ENCODE results near the gene CLN3.
"Not testable (repeated sequence)": the region's sequence is repeated elsewhere in the genome, so short reads cannot be mapped to it uniquely, and the experiment has no call there.

Gene CLN3

DNA sequence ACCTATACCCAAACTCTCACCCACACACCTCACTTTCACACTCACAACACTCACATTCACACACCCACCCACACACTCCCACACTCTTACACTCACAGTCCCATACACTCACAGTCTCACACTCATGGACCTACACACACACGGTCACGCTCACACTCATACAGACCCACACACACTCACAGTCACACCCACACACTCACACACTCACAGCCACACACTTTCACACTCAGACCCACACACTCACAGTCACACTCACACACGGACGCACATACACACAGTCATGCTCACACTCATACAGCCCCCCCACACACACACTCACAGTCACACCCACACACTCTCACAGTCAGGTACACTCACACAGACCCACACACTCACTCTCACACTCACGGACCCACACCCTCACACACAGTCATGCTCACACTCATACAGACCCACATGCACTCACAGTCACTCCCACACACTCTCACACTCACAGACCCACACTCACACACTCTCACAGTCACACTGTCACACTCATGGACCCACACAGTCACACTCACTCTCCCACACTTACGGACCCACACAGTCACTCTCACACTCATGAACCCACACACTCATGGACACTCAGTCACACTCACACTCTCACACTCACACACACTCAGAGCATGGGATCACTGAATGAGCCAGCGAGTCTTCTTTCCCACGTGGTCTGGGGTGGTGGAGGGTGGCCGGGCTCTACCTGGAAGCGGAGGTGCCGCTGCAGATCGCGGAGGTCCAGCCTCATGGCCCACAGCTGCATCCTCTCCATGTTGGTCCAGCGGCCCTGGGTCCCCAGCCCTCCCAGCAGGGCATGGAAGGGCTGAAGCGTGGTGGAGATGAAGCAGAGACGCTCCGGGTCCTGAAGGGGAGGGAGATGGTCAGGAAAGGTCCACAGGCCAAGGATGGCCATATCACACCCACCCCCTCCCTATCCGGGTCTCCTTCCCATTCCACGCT, 9.7 kb upstream of the CLN3 start:
- Histone ChIP-seq H3K4me1 (ENCODE audit: control insufficient read depth, low read length) (0 out of 2 replicates have a peak, but pooled peaks cover under 1% of the 10 kb centered on the region), H3F3A (ENCODE audit: control insufficient read depth, insufficient read depth) (no peaks in the 10 kb centered on the region)
- TF ChIP-seq, protein P1, sequence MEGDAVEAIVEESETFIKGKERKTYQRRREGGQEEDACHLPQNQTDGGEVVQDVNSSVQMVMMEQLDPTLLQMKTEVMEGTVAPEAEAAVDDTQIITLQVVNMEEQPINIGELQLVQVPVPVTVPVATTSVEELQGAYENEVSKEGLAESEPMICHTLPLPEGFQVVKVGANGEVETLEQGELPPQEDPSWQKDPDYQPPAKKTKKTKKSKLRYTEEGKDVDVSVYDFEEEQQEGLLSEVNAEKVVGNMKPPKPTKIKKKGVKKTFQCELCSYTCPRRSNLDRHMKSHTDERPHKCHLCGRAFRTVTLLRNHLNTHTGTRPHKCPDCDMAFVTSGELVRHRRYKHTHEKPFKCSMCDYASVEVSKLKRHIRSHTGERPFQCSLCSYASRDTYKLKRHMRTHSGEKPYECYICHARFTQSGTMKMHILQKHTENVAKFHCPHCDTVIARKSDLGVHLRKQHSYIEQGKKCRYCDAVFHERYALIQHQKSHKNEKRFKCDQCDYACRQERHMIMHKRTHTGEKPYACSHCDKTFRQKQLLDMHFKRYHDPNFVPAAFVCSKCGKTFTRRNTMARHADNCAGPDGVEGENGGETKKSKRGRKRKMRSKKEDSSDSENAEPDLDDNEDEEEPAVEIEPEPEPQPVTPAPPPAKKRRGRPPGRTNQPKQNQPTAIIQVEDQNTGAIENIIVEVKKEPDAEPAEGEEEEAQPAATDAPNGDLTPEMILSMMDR (IDR thresholded peaks at IDR 0.05; ENCODE audit: low read depth, low read length, poor library complexity, severe bottlenecking): no peak
- TF ChIP-seq EZH2phosphoT487 (IDR thresholded peaks at IDR 0.05; ENCODE audit: borderline replicate concordance, low read length): no peak

DNA sequence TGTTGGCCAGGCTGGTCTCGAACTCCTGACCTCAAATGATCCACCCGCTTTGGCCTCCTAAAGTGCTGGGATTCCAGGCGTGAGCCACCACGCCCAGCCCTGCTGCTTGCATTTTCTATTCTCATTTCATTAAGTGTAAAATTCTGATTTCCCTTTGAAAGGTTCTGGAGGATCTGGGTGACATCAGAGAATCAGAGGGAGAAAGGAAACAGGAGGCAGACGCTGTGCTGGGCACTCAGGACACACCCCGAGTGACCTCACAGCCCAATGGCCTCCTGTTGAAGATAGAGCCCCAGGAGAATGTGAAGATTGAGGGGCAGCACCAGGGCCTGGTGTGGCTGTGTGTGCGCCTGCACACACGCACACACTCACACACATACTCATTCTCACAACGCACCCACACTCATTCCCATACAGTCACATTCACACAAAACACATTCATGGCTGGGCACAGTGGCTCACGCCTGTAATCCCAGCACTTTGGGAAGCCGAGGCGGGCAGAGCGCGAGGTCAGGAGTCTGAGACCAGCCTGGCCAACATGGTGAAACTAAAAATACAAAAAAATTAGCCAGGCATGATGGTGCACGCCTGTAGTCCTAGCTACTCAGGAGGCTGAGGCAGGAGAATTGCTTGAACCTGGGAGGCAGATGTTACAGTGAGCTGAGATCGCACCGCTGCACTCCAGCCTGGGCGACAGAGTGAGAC, 8.8 kb upstream of the CLN3 start:
- H3K4me2 ChIP-seq (ENCODE audit: low read length); H3K4me3 ChIP-seq (ENCODE audit: low read length); H3K27ac ChIP-seq (ENCODE audit: low read depth, low read length); H3F3A ChIP-seq (ENCODE audit: control insufficient read depth, insufficient read depth); H3K9me2 ChIP-seq (replicated peaks; ENCODE audit: control insufficient read depth, low read length); H4K20me1 ChIP-seq (ENCODE audit: control insufficient read depth, insufficient read depth, low read depth, low read length); H3K79me2 ChIP-seq (ENCODE audit: control insufficient read depth, low read length); H3K36me3 ChIP-seq (ENCODE audit: control insufficient read depth, low read length); H3K4me1 ChIP-seq (ENCODE audit: control insufficient read depth, low read length); H3K9me3 ChIP-seq (ENCODE audit: control insufficient read depth, insufficient read depth, low read length): not testable (repeated sequence)
- peaks cover 19% of the 10 kb centered on the region for H3K27me3 ChIP-seq (ENCODE audit: control insufficient read depth, low read length)

More for the DNA sequence above, 9.7 kb upstream of the CLN3 start:
- H3K27me3 ChIP-seq (ENCODE audit: control insufficient read depth, low read length): peaks cover 28% of the 10 kb centered on the region
- H3K4me3 ChIP-seq (ENCODE audit: low read length): no peak overlapping the region
- H3K36me3 ChIP-seq (ENCODE audit: control insufficient read depth, low read length): no peaks in the 10 kb centered on the region
- H3K9me2 ChIP-seq (replicated peaks; ENCODE audit: control insufficient read depth, low read length): no peaks in the 10 kb centered on the region
- H3K27ac ChIP-seq (ENCODE audit: low read depth, low read length): no peak overlapping the region
- no peaks in the 10 kb centered on the region for H4K20me1 ChIP-seq (ENCODE audit: control insufficient read depth, insufficient read depth, low read depth, low read length)
- H3K4me2 ChIP-seq (ENCODE audit: low read length): no peak overlapping the region
- H3K79me2 ChIP-seq (ENCODE audit: control insufficient read depth, low read length): no peaks in the 10 kb centered on the region
- H3K9me3 ChIP-seq (ENCODE audit: control insufficient read depth, insufficient read depth, low read length): no peaks in the 10 kb centered on the region

DNA sequence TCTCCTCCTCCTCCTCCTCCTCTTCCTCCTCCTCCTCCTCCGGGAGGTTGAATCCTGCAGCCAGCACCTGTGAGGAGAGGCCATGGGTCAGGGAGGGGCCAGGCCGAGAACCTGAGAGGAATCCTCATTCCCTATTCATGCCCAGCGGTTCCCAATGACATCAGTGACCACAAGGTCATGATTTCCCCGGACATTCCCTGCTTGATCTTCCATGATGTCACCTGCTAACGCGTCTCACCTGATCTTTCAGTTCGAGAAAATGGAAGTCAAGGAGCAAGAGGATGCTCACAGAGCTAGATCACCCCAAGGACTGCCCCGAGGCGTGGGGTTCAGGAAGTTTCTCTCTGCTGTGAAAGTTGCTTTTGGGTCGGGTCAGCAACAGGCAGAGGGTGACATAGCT, 8.0 kb upstream of the CLN3 start:
- H3K4me2 ChIP-seq (ENCODE audit: low read length): no peak overlapping the region

More for the DNA sequence above, 8.0 kb upstream of the CLN3 start:
- Histone ChIP-seq H3K36me3 (ENCODE audit: control insufficient read depth, low read length) (no peaks in the 10 kb centered on the region), H3K79me2 (ENCODE audit: control insufficient read depth, low read length) (no peaks in the 10 kb centered on the region), H3K27ac (ENCODE audit: low read depth, low read length) (no peak overlapping the region), H3K27me3 (ENCODE audit: control insufficient read depth, low read length) (peaks cover 14% of the 10 kb centered on the region), H3K9me2 (replicated peaks; ENCODE audit: control insufficient read depth, low read length) (no peaks in the 10 kb centered on the region), H3K9me3 (ENCODE audit: control insufficient read depth, insufficient read depth, low read length) (no peaks in the 10 kb centered on the region), H3K4me1 (ENCODE audit: control insufficient read depth, low read length) (peaks cover 5% of the 10 kb centered on the region), H3K4me3 (ENCODE audit: low read length) (no peak overlapping the region), H3F3A (ENCODE audit: control insufficient read depth, insufficient read depth) (no peaks in the 10 kb centered on the region), H4K20me1 (ENCODE audit: control insufficient read depth, insufficient read depth, low read depth, low read length) (no peaks in the 10 kb centered on the region)
- TF ChIP-seq, protein P1 (IDR thresholded peaks at IDR 0.05; ENCODE audit: low read depth, low read length, poor library complexity, severe bottlenecking): no peak
- TF ChIP-seq EZH2phosphoT487 (IDR thresholded peaks at IDR 0.05; ENCODE audit: borderline replicate concordance, low read length): no peak
